Measurements from ENCODE around the gene TBR1. TPM values are rescaled to one million over a fixed set of nuclear protein-coding genes. Genes with fewer than 3 reads are reported as not detected.
A peak's percentile ranks its signal among the peaks of the same experiment; 100 is the strongest.

TBR1 gene
- not detected for total RNA-seq

- no peak for TF ChIP-seq POLR2A (IDR thresholded peaks at IDR 0.05)
- no peak for TF ChIP-seq POLR2AphosphoS5 (IDR thresholded peaks at IDR 0.05; ENCODE audit: insufficient read depth in 1 of 2, low read depth in 1 of 2)
- TF ChIP-seq CTCF (IDR thresholded peaks at IDR 0.05) = no peak
- peak within 1 kb of the TSS; percentile 31 to 43 for H3K4me3 ChIP-seq
- no peaks in the 10 kb centered on the region for H3K9me3 ChIP-seq
- no peak within 1 kb of the TSS for H3K27ac ChIP-seq
- H3K36me3 ChIP-seq = no peaks in the 10 kb centered on the region
- peaks cover 46% of the 10 kb centered on the region for H3K4me1 ChIP-seq
- intact Hi-C loops (cut with DNase I) = no loop called here
- DNase-seq (ENCODE audit: extremely low spot score in 2 of 2) = no peak
- peaks cover 7% of the 10 kb centered on the region for H3K27me3 ChIP-seq
Observed at GRCh38 chr2:161415987-161416707, at the start of gene TBR1. TBR1 (plus strand) TSS chr2:161416297; CDS start chr2:161416411, 114 bp downstream.

- peaks cover 0 to 6% of the 10 kb centered on the region in 2 donors for H3K36me3 ChIP-seq
- no peak overlapping the region for H3K4me3 ChIP-seq
- DNase-seq (ENCODE audit: extremely low spot score in 2 of 2) = no peak
- H3K4me1 ChIP-seq = no peaks in the 10 kb centered on the region
- intact Hi-C loops (cut with DNase I) = no loop called here
- no peaks in the 10 kb centered on the region for H3K27me3 ChIP-seq
- no peaks in the 10 kb centered on the region for H3K9me3 ChIP-seq
- H3K27ac ChIP-seq = no peak overlapping the region
- no peak for TF ChIP-seq POLR2AphosphoS5 (IDR thresholded peaks at IDR 0.05; ENCODE audit: insufficient read depth in 1 of 2, low read depth in 1 of 2)
- TF ChIP-seq POLR2A (IDR thresholded peaks at IDR 0.05) = no peak
- TF ChIP-seq CTCF (IDR thresholded peaks at IDR 0.05) = no peak
Observed at GRCh38 chr2:161367675-161368074, 48.4 kb upstream of the TBR1 start.

- H3K9me3 ChIP-seq = no peaks in the 10 kb centered on the region
- no peak for DNase-seq (ENCODE audit: extremely low spot score in 2 of 2)
- no peaks in the 10 kb centered on the region for H3K4me1 ChIP-seq
- no peak overlapping the region for H3K4me3 ChIP-seq
- intact Hi-C loops (cut with DNase I) = no loop called here
- TF ChIP-seq CTCF (IDR thresholded peaks at IDR 0.05) (no peak), POLR2AphosphoS5 (IDR thresholded peaks at IDR 0.05; ENCODE audit: insufficient read depth in 1 of 2, low read depth in 1 of 2) (no peak), POLR2A (IDR thresholded peaks at IDR 0.05) (no peak)
- peaks cover 0 to 6% of the 10 kb centered on the region in 2 donors for H3K36me3 ChIP-seq
- H3K27me3 ChIP-seq = no peaks in the 10 kb centered on the region
- H3K27ac ChIP-seq = no peak overlapping the region
Observed at GRCh38 chr2:161369311-161369710, 46.8 kb upstream of the TBR1 start.

GRCh38 chr2:161370981-161371380 is 45.1 kb upstream of the TBR1 start:
- Histone ChIP-seq H3K27ac (no peak overlapping the region), H3K27me3 (no peaks in the 10 kb centered on the region), H3K36me3 (peaks cover 0 to 6% of the 10 kb centered on the region in 2 donors), H3K9me3 (no peaks in the 10 kb centered on the region), H3K4me3 (no peak overlapping the region), H3K4me1 (no peaks in the 10 kb centered on the region)
- TF ChIP-seq POLR2AphosphoS5 (IDR thresholded peaks at IDR 0.05; ENCODE audit: insufficient read depth in 1 of 2, low read depth in 1 of 2) = no peak
- TF ChIP-seq CTCF (IDR thresholded peaks at IDR 0.05) = no peak
- no peak for TF ChIP-seq POLR2A (IDR thresholded peaks at IDR 0.05)
- DNase-seq (ENCODE audit: extremely low spot score in 2 of 2) = no peak
- intact Hi-C loops (cut with DNase I) = no loop called here

GRCh38 chr2:161371869-161372268 is 44.2 kb upstream of the TBR1 start:
- H3K9me3 ChIP-seq = no peaks in the 10 kb centered on the region
- no peak for TF ChIP-seq CTCF (IDR thresholded peaks at IDR 0.05)
- no peak for TF ChIP-seq POLR2A (IDR thresholded peaks at IDR 0.05)
- no peak for TF ChIP-seq POLR2AphosphoS5 (IDR thresholded peaks at IDR 0.05; ENCODE audit: insufficient read depth in 1 of 2, low read depth in 1 of 2)
- no peak overlapping the region for H3K27ac ChIP-seq
- no peaks in the 10 kb centered on the region for H3K27me3 ChIP-seq
- no peak overlapping the region for H3K4me3 ChIP-seq
- intact Hi-C loops (cut with DNase I) = no loop called here
- DNase-seq (ENCODE audit: extremely low spot score in 2 of 2) = no peak
- no peaks in the 10 kb centered on the region for H3K4me1 ChIP-seq
- peaks cover 0 to 6% of the 10 kb centered on the region in 2 donors for H3K36me3 ChIP-seq

Data from vagina (tissue), 2 donors.